Measurements from ENCODE around the gene VEGFB.

GRCh38 chr11:64229744-64230170 is 4.6 kb upstream of the VEGFB start:
- TF ChIP-seq CTCF (IDR thresholded peaks at IDR 0.05) = no peak
- no peak for TF ChIP-seq POLR2A (IDR thresholded peaks at IDR 0.05)
